Heart left ventricle (tissue), 16 donors: ENCODE data around the gene THY1. TPM values are rescaled to one million over a fixed set of nuclear protein-coding genes. Genes with fewer than 3 reads are reported as not detected.

Source experiments
- ATAC-seq, 4 donors: fragments of 200-7000 bp; cut with Tn5 transposase; one replicate each; pipeline ENCODE4 v1.9.1; 2020 to 2022; ENCODE audit warnings: moderate library complexity in 4 of 4, mild to moderate bottlenecking in 3 of 4, moderate number of reproducible peaks in 1 of 4
- DNase-seq, 5 donors: peaks; one replicate each; pipeline ENCODE4 v3.0.0-alpha.2; 2020
- H3K27ac ChIP-seq, 12 donors: fragments of 200-600 bp; sonication (generic) in 4 of 12; one replicate each; pipeline versions ENCODE4 v1.5.0 to v1.8.0; 2016 to 2022; ENCODE audit warnings: mild to moderate bottlenecking in 2 of 12
- H3K27me3 ChIP-seq, 9 donors: fragments of 200-600 bp; sonication (generic) in 2 of 9; one replicate each; pipeline versions ENCODE4 v1.5.1 to v1.8.0; 2016 to 2022; ENCODE audit warnings: mild to moderate bottlenecking in 3 of 9
- H3K36me3 ChIP-seq, 9 donors: fragments of 200-600 bp; sonication (generic) in 2 of 9; one replicate each; pipeline versions ENCODE4 v1.5.0 to v1.8.0; 2018 to 2022; ENCODE audit warnings: mild to moderate bottlenecking in 2 of 9
- H3K4me1 ChIP-seq, 12 donors: fragments of 200-600 bp; sonication (generic) in 4 of 12; one replicate each; pipeline versions ENCODE4 v1.5.0 to v1.8.0; 2016 to 2022; ENCODE audit warnings: mild to moderate bottlenecking in 3 of 12
- H3K4me3 ChIP-seq, 12 donors: fragments of 200-600 bp; sonication (generic) in 4 of 12; one replicate each; pipeline versions ENCODE4 v1.5.0 to v1.8.0; 2017 to 2022; ENCODE audit warnings: mild to moderate bottlenecking in 9 of 12, moderate library complexity in 4 of 12
- H3K9me3 ChIP-seq, 12 donors: fragments of 200-600 bp; sonication (generic) in 4 of 12; one replicate each; pipeline versions ENCODE4 v1.5.0 to v1.8.0; 2016 to 2022; ENCODE audit warnings: mild to moderate bottlenecking in 1 of 12
- CTCF ChIP-seq, 12 donors: fragments of 200-600 bp; sonication (generic) in 4 of 12; IDR thresholded peaks; one replicate each; pipeline versions ENCODE4 v1.5.0 to v1.8.0; 2018 to 2022; ENCODE audit warnings: antibody characterized with exemption in 12 of 12, mild to moderate bottlenecking in 5 of 12
- POLR2A ChIP-seq, 2 donors: fragments of 450-650 bp; IDR thresholded peaks; one replicate each; pipeline ENCODE4 v1.6.1; 2017; ENCODE audit warnings: antibody characterized with exemption in 2 of 2, mild to moderate bottlenecking in 2 of 2, moderate library complexity in 2 of 2
- WGBS, 4 donors: extraction: QIAGEN DNeasy Blood & Tissue Kit in 2 of 4; methylation state at CpG; one replicate each; pipeline versions ENCODE4 v1.1.5 to v1.1.7; 2013 to 2018; 5-methylcytosine and 5-hydroxymethylcytosine counted together
- intact Hi-C, 10 donors: fragments of 100-400 bp; cut with DNase I; formaldehyde crosslinking; loops; one replicate each; pipeline versions ENCODE4 v1.11.1 to v1.14.2; 2022
- polyA plus RNA-seq, 2 donors: library from polyadenylated mRNA; stranded (reverse); fragments of 200-250 nt; gene quantifications; one replicate each; pipeline ENCODE4 v1.2.3, GENCODE V29; 2013
- total RNA-seq, 9 donors: library from RNA; depleted of rRNA in 2 of 9; stranded (reverse); fragments of >200 nt in 2 of 9; fragmentation: NEBNext Ultra II Directional in 3 of 9; extraction: Animal tissue kit (Norgen Biotek cat#: 25700) in 3 of 9; gene quantifications; one replicate each; pipeline versions ENCODE4 v1.1.0 to v1.2.4, GENCODE V29; 2016 to 2023
- donor health status: ischemic (EF 13 %, LVEDD 7.1; RV severe dilation, severe dysfunction).
- donor health status: healthy with polysubstance abuse.
- donor health status: DM: no; HTN: yes; CAD: no.
- donor health status: DM: no; HTN: no; CAD: no.
- donor health status: ischemic (EF 25% LVEDD 6.9; RV normal size, moderate dysfunction).
- donor health status: ischemic (EF 25% LVEDD 5.7; RV mildly dilated, moderate dysfunction).
- donor health status: healthy.
- donor health status: DM: yes; HTN: yes; CAD: no.
- donor health status: ischemic (EF 35%, LVEDD 5.7; RV mildly dilated, moderate dysfunction).
- donor health status: nonischemic (EF 11% LVEDD 7.7; RV severe dilation, severe dysfunction).
- donor health status: DM: yes; HTN: yes; CAD: no.
- donor health status: PGD.
- donor health status: ischemic (EF 29% LVEDD 5.4; RV normal size, mild dysfunction).
- donor health status: nonischemic (EF 23%, LVEDD 6.1; RV moderate dilation, normal function).

THY1 gene
- total and polyA plus RNA-seq, 11 donors = 0.80 to 57.8 (median 5.8) TPM; not detected in 1

- H3K4me1 ChIP-seq = peaks cover 0 to 82% (median 54%) of the 10 kb centered on the region in 12 donors
- H3K27me3 ChIP-seq = peaks cover 0 to under 1% (median 0%) of the 10 kb centered on the region in 9 donors
- 23 to 43% (median 35%) methylated on average over 12 to 14 of the region's 14 CpGs for WGBS, 4 donors
- ATAC-seq = peak; percentile 68 to 76 (median 72)
- intact Hi-C loops = loop anchor here in 5 of 10 donors (2.0 to 5.0 kb wide), 3 partner anchors 19 to 171 kb away; partner anchors contain the start of gene C1QTNF5 (in 1 of the 5)
- DNase-seq = peak; percentile 84 to 93 (median 87)
- H3K36me3 ChIP-seq = no peaks in the 10 kb centered on the region
- H3K27ac ChIP-seq = peak overlapping the region; percentile 59 to 100 (median 93)
- peak overlapping the region in 10 of 12 donors; percentile 7 to 79 (median 58) for H3K4me3 ChIP-seq
- no peaks in the 10 kb centered on the region for H3K9me3 ChIP-seq
- no peak for TF ChIP-seq POLR2A (IDR thresholded peaks at IDR 0.05)
- no peak for TF ChIP-seq CTCF (IDR thresholded peaks at IDR 0.05)
Measured at GRCh38 chr11:119375337-119376196, 47.4 kb downstream of the THY1 start.

- intact Hi-C loops = loop anchor here in 7 of 10 donors (1.0 to 5.0 kb wide), 5 partner anchors 18 to 170 kb away; partner anchors contain the start of gene C1QTNF5 (in 3 of the 7)
- TF ChIP-seq POLR2A (IDR thresholded peaks at IDR 0.05) (no peak), CTCF (IDR thresholded peaks at IDR 0.05) (no peak)
- Histone ChIP-seq H3K27me3 (no peaks in the 10 kb centered on the region), H3K4me3 (no peak overlapping the region), H3K4me1 (peaks cover 0 to 84% (median 55%) of the 10 kb centered on the region in 12 donors), H3K36me3 (no peaks in the 10 kb centered on the region), H3K27ac (peak overlapping the region; percentile 11 to 100 (median 93)), H3K9me3 (no peaks in the 10 kb centered on the region)
- ATAC-seq (peak in 3 of 4 donors; percentile 4 to 33 (median 15)), DNase-seq (peak in 2 of 5 donors; percentile 66 to 68)
- 26 to 30% (median 29%) methylated on average over 9 to 11 of the region's 11 CpGs for WGBS, 4 donors
Measured at GRCh38 chr11:119374632-119375336, 48.2 kb downstream of the THY1 start.

- intact Hi-C loops = loop anchor here in 7 of 10 donors (1.0 to 2.0 kb wide), 4 partner anchors 17 to 169 kb away; partner anchors contain the start of gene C1QTNF5 (in 2 of the 7)
- H3K9me3 ChIP-seq = no peaks in the 10 kb centered on the region
- no peaks in the 10 kb centered on the region for H3K27me3 ChIP-seq
- H3K4me1 ChIP-seq = peaks cover 0 to 90% (median 60%) of the 10 kb centered on the region in 12 donors
- H3K4me3 ChIP-seq = no peak overlapping the region
- TF ChIP-seq CTCF (IDR thresholded peaks at IDR 0.05) (peak; percentile 76 to 91 (median 84)), POLR2A (IDR thresholded peaks at IDR 0.05) (no peak)
- peak overlapping the region in 10 of 12 donors; percentile 87 to 100 (median 94) for H3K27ac ChIP-seq
- DNase-seq (peak in 4 of 5 donors; percentile 62 to 77 (median 66)), ATAC-seq (peak in 2 of 4 donors; percentile 4 to 9)
- H3K36me3 ChIP-seq = no peaks in the 10 kb centered on the region
- WGBS, 4 donors = 23 to 42% (median 35%) methylated on average over 5 of the region's 5 CpGs
Measured at GRCh38 chr11:119373921-119374631, 48.9 kb downstream of the THY1 start.
